IMR-90 (cell line): ENCODE results near the gene ANO1. TPM values are rescaled to one million over a fixed set of nuclear protein-coding genes. Genes with fewer than 3 reads are reported as not detected.

Source experiments
- ATAC-seq: fragments of 200-7000 bp; cut with Tn5 transposase; 2 replicates; pipeline ENCODE4 v1.9.1; 2020; ENCODE audit warnings: low read depth, mild to moderate bottlenecking, moderate library complexity
- BruUV-seq: library from RNA; stranded (reverse); fragments of 400-500 nt; replicated peaks from 2 replicates; lab custom pipeline; 2021; lab: Mats Ljungman, UMichigan
- CTCF ChIA-PET: fragments of 300-600 bp; formaldehyde crosslinking; extraction: SDS; loops from one replicate; lab custom pipeline; 2021; ENCODE audit warnings: antibody characterized with exemption; lab: Yijun Ruan, JAX
- POLR2A ChIA-PET: fragments of 300-600 bp; sonication (Branson Sonifier 250); formaldehyde crosslinking; loops from one replicate; lab custom pipeline; 2022; ENCODE audit warnings: antibody characterized with exemption; ENCODE audit not compliant: unreplicated experiment; lab: Charles Lee
- DNase-seq: peaks from one replicate; pipeline ENCODE4 v3.0.0; 2013
- H2AFZ ChIP-seq: replicated peaks from 2 replicates; pipeline ENCODE3; 2013; ENCODE audit warnings: low read length, mild to moderate bottlenecking; ENCODE audit not compliant: poor library complexity
- H2AK5ac ChIP-seq: 2 replicates; pipeline ENCODE4 v1.6.1; 2013; ENCODE audit warnings: low read depth, low read length, inconsistent platforms
- H2AK9ac ChIP-seq: replicated peaks from 2 replicates; pipeline ENCODE3; 2013; ENCODE audit warnings: mild to moderate bottlenecking, low read depth, low read length, moderate library complexity; ENCODE audit not compliant: poor library complexity
- H2BK120ac ChIP-seq: 2 replicates; pipeline ENCODE4 v1.6.1; 2013; ENCODE audit warnings: low read depth, low read length, inconsistent platforms
- H2BK15ac ChIP-seq: 3 replicates; pipeline ENCODE4 v1.6.1; 2013; ENCODE audit warnings: low read depth, low read length, inconsistent platforms
- H2BK20ac ChIP-seq: 2 replicates; pipeline ENCODE4 v1.6.1; 2013; ENCODE audit warnings: low read depth, mild to moderate bottlenecking, inconsistent platforms, low read length, moderate library complexity
- H2BK5ac ChIP-seq: 2 replicates; pipeline ENCODE4 v1.6.1; 2013; ENCODE audit warnings: mild to moderate bottlenecking, low read depth, low read length, inconsistent platforms; ENCODE audit not compliant: poor library complexity, severe bottlenecking
- H3K14ac ChIP-seq: replicated peaks from 2 replicates; pipeline ENCODE4 v1.6.1; 2013; ENCODE audit warnings: low read depth, low read length, inconsistent platforms
- H3K18ac ChIP-seq: 2 replicates; pipeline ENCODE4 v1.6.1; 2013; ENCODE audit warnings: low read depth, low read length, control low read depth
- H3K23ac ChIP-seq: 2 replicates; pipeline ENCODE4 v1.6.1; 2013; ENCODE audit warnings: low read depth, low read length, inconsistent platforms
- H3K27ac ChIP-seq: 2 replicates; pipeline ENCODE4 v1.5.1; 2013; ENCODE audit warnings: mild to moderate bottlenecking, control low read depth, low read length; ENCODE audit not compliant: insufficient read depth
- H3K27me3 ChIP-seq: 2 replicates; pipeline ENCODE4 v1.6.1; 2013; ENCODE audit warnings: low read length; ENCODE audit not compliant: control insufficient read depth, insufficient read depth
- H3K36me3 ChIP-seq: 2 replicates; pipeline ENCODE4 v1.6.1; 2013; ENCODE audit warnings: low read length, mixed read lengths; ENCODE audit not compliant: control insufficient read depth, insufficient read depth
- H3K4ac ChIP-seq: 2 replicates; pipeline ENCODE4 v1.6.1; 2013; ENCODE audit warnings: low read depth, low read length, inconsistent platforms
- H3K4me1 ChIP-seq: 2 replicates; pipeline ENCODE4 v1.6.1; 2013; ENCODE audit warnings: low read length, mixed read lengths; ENCODE audit not compliant: control insufficient read depth, insufficient read depth
- H3K4me2 ChIP-seq: 2 replicates; pipeline ENCODE4 v1.6.1; 2013; ENCODE audit warnings: low read depth, mild to moderate bottlenecking, control low read depth, low read length, moderate library complexity
- H3K4me3 ChIP-seq: 2 replicates; pipeline ENCODE4 v1.5.1; 2013; ENCODE audit warnings: low read depth, mild to moderate bottlenecking, control low read depth, low read length, moderate library complexity; ENCODE audit not compliant: insufficient read depth
- H3K56ac ChIP-seq: 2 replicates; pipeline ENCODE4 v1.6.1; 2013; ENCODE audit warnings: low read length, inconsistent platforms; ENCODE audit not compliant: insufficient read depth; ENCODE audit errors: extremely low read depth
- H3K79me1 ChIP-seq, 2 experiments: 2 replicates each; pipeline ENCODE4 v1.6.1; 2013; ENCODE audit warnings: low read length in 2 of 2, inconsistent platforms in 1 of 2, low read depth in 1 of 2
- H3K9ac ChIP-seq: 2 replicates; pipeline ENCODE4 v1.6.1; 2013; ENCODE audit warnings: low read depth, low read length, control low read depth
- H3K9me1 ChIP-seq: 2 replicates; pipeline ENCODE4 v1.6.1; 2013; ENCODE audit warnings: low read length, inconsistent platforms; ENCODE audit not compliant: insufficient read depth
- H3K9me3 ChIP-seq: 2 replicates; pipeline ENCODE4 v1.6.1; 2013; ENCODE audit warnings: low read length; ENCODE audit not compliant: control insufficient read depth, insufficient read depth
- H4K20me1 ChIP-seq: 2 replicates; pipeline ENCODE4 v1.6.1; 2013; ENCODE audit warnings: low read length, inconsistent platforms; ENCODE audit not compliant: insufficient read depth
- H4K5ac ChIP-seq: 2 replicates; pipeline ENCODE4 v1.6.1; 2013; ENCODE audit warnings: mild to moderate bottlenecking, low read depth, low read length, control low read depth
- H4K8ac ChIP-seq, 2 experiments: 2 replicates each; pipeline ENCODE4 v1.6.1; 2013; ENCODE audit warnings: low read depth in 2 of 2, low read length in 2 of 2, control low read depth in 1 of 2, inconsistent platforms in 1 of 2
- H4K91ac ChIP-seq: 2 replicates; pipeline ENCODE4 v1.6.1; 2013; ENCODE audit warnings: low read depth, low read length, inconsistent platforms; ENCODE audit not compliant: insufficient read depth
- CEBPB ChIP-seq: IDR thresholded peaks from 2 replicates; pipeline ENCODE4 v1.6.1; 2012; ENCODE audit warnings: low read depth, low read length, improper control_type of control experiment
- NFE2L2 ChIP-seq: fragments of 150-350 bp; IDR thresholded peaks from 2 replicates; pipeline ENCODE4 v1.6.1; 2016; ENCODE audit warnings: low read depth, mild to moderate bottlenecking, low read length
- WGBS, 2 experiments: methylation state at CpG; one replicate each; pipeline versions ENCODE4 v1.1.5 to v1.1.7; 2013; ENCODE audit warnings: missing lambda C conversion rate in 2 of 2; ENCODE audit not compliant: insufficient read length in 1 of 2; ENCODE audit errors: extremely low coverage in 2 of 2; 5-methylcytosine and 5-hydroxymethylcytosine counted together
- dilution Hi-C: fragments of 300-500 bp; cut with HindIII; formaldehyde crosslinking; loops from one replicate; pipeline ENCODE4 v1.14.3; 2018; ENCODE audit warnings: low sequenced_read_pairs; ENCODE audit not compliant: unreplicated experiment
- in situ Hi-C: fragments of 300-500 bp; cut with MboI; formaldehyde crosslinking; loops from 3 replicates; pipeline ENCODE4 v1.14.3; 2019; ENCODE audit warnings: low sequenced_read_pairs, inconsistent platforms, mixed read lengths
- intact Hi-C: fragments of 100-400 bp; cut with micrococcal nuclease; formaldehyde crosslinking; loops from 2 replicates; pipeline ENCODE4 v1.10.0; 2022
- polyA plus RNA-seq, 3 experiments: library from polyadenylated mRNA; depleted of rRNA; stranded (reverse); fragments of >200 nt; gene quantifications; 2 replicates each; pipeline ENCODE4 v1.2.3, GENCODE V29; 2012; ENCODE audit warnings: low replicate concordance in 1 of 3
- total RNA-seq: library from RNA; depleted of rRNA; stranded (reverse); fragments of >200 nt; gene quantifications from 2 replicates; pipeline ENCODE4 v1.2.3, GENCODE V29; 2012

Gene ANO1
- total and polyA plus RNA-seq, 2 of the 4 experiments (the other 2 are of a cell fraction), result 4.1 to 10.7 TPM

DNA sequence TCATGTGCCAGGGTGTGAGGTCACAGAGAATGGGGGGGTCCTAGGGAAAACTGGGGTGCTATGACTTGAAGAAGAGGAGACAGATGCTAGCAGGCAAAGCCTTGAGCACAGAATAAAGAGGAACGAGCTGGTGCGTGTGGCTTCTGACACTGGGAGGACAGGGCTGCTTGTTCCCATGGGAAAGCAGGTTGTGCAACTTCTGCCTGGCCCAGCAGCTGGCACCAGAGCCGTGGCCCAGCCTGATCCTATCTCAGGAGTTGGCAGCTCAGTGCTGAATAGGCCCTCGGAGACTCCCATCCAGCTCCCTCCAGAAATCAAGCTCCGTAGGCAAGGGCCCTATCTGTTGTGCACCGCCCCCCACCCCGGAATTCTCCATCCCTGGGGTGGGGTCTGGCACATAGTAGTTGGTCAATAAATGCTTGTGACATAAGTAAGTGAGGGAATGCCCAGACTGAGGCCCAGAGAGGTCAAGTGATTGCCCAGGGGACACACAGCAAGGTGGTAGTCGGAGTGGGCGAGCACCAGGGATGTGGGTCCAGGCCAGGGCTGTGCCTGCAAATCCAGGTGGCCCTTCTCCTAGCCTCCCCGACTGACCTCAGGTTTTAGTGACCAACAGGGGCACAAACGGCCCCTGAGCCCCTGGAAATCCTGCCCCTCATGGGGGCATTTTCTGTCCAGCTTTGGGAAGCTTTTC, 105.5 kb downstream of the ANO1 start:
- Histone ChIP-seq H3K14ac (no peak overlapping the region), H2AFZ (no peak overlapping the region), H4K20me1 (no peaks in the 10 kb centered on the region), H3K4ac (no peak overlapping the region), H2AK5ac (no peak overlapping the region), H3K23ac (no peak overlapping the region), H3K4me3 (no peak overlapping the region), H2BK15ac (no peak overlapping the region), H2AK9ac (peak overlapping the region; percentile 24), H3K27ac (no peak overlapping the region), H3K18ac (no peak overlapping the region), H3K9me1 (no peaks in the 10 kb centered on the region), H3K9me3 (no peaks in the 10 kb centered on the region), H3K9ac (no peak overlapping the region), H3K36me3 (peaks cover 4% of the 10 kb centered on the region; the same call in 1 of the 2 replicates), H2BK20ac (no peak overlapping the region), H2BK120ac (no peak overlapping the region), H3K56ac (no peak overlapping the region), H4K8ac (no peak overlapping the region), H4K91ac (no peak overlapping the region), H3K4me2 (no peak overlapping the region), H3K4me1 (no peaks in the 10 kb centered on the region), H3K27me3 (no peaks in the 10 kb centered on the region), H4K5ac (no peak overlapping the region), H2BK5ac (no peak overlapping the region), H3K79me1 (no peaks in the 10 kb centered on the region)
- ATAC-seq (no peak), DNase-seq (no peak)
- no TSS peak for BruUV-seq
- POLR2A ChIA-PET, result no interaction called here
- intact Hi-C loops (no loop called here), dilution Hi-C loops (no loop called here), in situ Hi-C loops (loop anchor here (25.0 kb wide), 1 partner anchor 1071 kb away; no protein-coding TSS in a partner anchor)
- TF ChIP-seq NFE2L2, result no peak
- TF ChIP-seq CEBPB, result 0 out of 2 replicates have a peak, but pooled peaks have one; percentile 25
- 83% methylated on average over 2 of the region's 11 CpGs; no CpG with 5 or more reads in 1 of the 2 experiments for WGBS, 2 experiments
- CTCF ChIA-PET, result no interaction called here
